GM21447 (cell line): ENCODE results near the gene ZFP92.
A peak's percentile ranks its signal among the peaks of the same experiment; 100 is the strongest.

Experiments
- ATAC-seq: cut with Tn5 transposase; IDR thresholded peaks from one replicate; pipeline ENCODE4 v1.9.1; 2021; ENCODE audit not compliant: unreplicated experiment

The ZFP92 gene, protein sequence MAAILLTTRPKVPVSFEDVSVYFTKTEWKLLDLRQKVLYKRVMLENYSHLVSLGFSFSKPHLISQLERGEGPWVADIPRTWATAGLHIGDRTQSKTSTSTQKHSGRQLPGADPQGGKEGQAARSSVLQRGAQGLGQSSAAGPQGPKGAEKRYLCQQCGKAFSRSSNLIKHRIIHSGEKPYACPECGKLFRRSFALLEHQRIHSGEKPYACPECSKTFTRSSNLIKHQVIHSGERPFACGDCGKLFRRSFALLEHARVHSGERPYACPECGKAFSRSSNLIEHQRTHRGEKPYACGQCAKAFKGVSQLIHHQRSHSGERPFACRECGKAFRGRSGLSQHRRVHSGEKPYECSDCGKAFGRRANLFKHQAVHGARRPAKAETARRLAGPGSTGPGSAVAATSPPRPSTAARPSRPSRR

DNA sequence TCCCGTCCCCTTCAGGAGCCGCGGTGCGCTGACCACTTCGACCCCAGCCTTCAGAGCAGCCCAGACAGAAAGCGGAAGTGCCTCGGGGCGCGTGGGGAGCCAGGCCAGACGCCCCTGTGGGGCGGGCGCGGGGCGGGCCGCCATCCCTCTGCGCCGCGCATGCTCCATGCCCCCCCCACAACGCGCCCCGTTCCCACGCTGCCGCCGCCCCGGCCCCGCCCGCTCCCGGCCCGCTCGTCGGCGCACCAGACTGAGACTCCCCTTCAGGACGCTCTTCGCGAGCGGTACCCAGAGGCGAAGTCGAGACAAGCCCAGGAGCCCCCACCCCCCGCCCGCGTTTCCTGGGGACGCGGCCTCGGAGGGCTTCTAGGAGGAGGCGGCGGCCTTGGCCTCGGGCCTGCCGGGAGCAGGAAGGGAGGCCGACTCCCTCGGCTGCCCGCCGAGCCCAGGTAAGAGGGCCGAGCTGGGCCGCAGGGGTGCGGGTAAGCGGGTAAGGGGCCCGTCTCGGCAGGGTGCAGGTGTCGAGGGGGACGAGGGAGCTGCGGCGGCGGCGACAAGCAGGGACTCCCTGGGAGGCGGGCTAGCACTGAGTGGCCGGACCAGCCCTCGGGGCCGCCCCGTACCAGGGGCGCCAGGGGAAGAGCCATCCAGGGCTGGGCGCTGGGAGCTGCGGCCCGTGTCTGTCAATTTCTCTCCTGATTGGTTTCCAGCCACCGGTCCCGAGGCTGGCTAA, at the start of gene ZFP92:
Gene ZFP92, plus strand, starts transcription at position 218 of the 733 bp plus-strand sequence. CDS start 6,851 bp downstream, outside the sequence.
- peak; percentile 67 for ATAC-seq

DNA sequence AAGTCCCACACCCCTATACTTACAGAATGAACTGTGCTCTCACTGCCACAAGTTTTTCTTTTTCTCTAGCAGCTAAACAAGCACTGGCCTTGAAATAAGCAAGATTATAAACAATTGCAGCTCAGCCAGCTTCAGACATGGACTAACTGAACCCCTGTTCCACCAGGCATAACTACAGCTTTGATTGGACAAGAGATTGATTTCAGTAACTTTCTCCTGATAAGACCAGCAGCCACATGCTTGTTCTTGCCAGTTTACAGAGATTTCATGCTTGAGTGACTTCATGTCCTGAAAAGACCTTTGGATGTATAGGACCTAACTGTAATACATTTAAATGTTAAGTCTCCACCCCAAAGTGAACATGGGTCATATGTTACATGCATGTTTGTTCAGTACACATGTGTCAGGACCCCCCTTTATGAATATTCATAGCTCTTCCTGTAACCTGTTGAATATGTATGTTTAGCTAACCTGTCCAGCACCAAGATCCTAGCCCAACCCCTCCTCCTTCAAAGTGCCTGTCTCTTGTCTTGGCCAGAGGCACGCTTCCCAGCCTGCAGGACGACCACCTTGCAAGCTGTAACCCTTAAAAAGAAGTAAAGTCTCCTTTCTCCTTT, 49.4 kb upstream of the ZFP92 start:
- ATAC-seq = no peak

DNA sequence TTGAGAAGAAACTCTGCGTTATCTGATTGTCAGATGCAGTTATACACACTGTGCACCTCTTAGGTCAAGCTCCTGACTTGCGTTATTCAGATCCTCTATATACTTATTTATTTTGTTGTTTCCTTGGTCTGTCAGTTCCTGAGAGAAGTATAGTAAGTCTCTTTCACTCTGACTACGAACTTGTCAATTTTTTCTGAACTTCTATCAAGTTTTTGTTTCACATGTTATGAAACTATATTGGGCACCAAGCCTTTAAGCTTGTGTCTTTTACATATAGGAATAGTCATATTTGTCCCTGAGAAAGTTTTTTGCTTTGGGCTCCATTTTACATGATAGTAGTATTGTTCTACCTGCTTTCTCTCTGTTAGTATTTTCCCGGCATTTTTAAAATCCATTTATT, 45.6 kb upstream of the ZFP92 start:
- ATAC-seq = no peak

- no peak for ATAC-seq
Measured at GRCh38 chrX:153366119-153366518, 45.2 kb upstream of the ZFP92 start.

- ATAC-seq = no peak
Measured at GRCh38 chrX:153366878-153367538, 44.3 kb upstream of the ZFP92 start.

- no peak for ATAC-seq
Measured at GRCh38 chrX:153370293-153371055, 40.8 kb upstream of the ZFP92 start.

DNA sequence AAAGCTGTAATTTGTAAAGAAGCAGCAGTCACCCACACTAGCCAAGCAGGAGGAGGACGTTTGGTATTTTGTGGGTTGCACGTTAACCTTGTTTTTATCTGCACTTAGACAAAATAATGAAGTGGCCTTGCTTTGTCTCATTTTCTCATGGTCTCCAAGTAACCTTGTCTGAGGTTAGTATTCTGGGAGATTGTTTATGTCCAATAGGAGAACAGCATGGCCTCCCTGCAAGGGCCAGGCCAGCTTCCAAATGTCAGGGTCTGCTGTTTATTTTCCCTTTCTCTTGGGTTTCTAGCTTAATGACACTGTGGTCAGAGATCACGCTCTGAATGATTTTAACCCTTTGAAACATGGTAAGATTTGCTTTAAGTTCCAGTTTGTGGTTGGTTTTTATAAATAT, 40.0 kb upstream of the ZFP92 start:
- ATAC-seq = no peak

- no peak for ATAC-seq
Measured at GRCh38 chrX:153372949-153373348, 38.3 kb upstream of the ZFP92 start.

GRCh38 chrX:153374426-153374825, 36.8 kb upstream of the ZFP92 start:
- no peak for ATAC-seq

- ATAC-seq = no peak
Measured at GRCh38 chrX:153375571-153375970, 35.7 kb upstream of the ZFP92 start.

GRCh38 chrX:153377727-153378126, 33.5 kb upstream of the ZFP92 start:
- no peak for ATAC-seq

GRCh38 chrX:153378607-153379006, 32.7 kb upstream of the ZFP92 start:
- ATAC-seq = no peak

DNA sequence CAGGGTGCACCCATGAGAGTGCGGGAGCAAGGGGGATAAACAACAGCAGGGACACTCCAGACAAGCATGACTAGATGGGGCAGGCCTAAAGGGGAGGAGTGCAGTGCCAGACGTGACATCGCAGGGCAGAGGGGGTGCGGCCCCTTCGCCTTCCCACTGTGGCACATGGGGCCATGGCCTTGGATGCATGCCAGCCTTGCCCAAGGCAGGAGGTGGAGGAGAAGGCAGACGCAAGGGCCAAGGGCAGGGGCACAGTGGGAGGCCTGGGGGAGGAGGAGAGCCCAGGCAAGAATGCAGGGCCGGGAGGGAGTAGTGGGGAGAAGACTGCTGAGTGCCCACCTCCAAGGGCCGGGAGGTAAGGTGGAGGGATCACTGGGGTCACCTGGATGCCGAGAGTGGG, 31.8 kb upstream of the ZFP92 start:
- no peak for ATAC-seq

DNA sequence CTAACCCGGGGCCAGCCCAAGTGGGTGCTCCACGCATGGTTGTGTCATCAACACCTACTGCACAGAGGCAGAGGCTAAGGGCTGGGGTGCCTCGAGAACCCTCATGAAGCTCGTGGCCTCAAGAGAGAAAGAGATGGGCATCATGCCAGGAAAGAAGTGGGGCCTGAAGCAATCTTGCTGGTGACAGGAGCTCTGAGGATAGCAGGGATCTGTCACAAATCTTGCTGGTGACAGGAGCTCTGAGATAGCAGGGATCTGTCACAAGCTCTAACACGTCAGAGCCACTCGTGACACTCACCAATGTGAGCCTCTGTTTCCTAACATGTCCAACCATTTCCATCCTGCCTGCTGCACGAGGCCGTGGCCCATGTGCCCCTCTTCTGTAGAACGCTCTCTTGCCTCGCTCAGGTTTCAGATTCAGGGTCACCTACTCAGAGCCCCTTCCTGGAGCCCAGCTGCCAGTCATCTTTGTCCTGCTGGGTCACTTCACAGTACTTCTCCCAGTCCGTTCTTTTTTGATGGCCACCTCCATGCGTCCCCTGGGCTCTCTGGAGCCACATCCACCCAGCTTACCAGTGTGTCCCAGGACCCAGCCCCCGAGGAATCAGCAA, 31.2 kb upstream of the ZFP92 start:
- ATAC-seq = no peak

GRCh38 chrX:153380691-153381090, 30.6 kb upstream of the ZFP92 start:
- ATAC-seq = no peak

- ATAC-seq = no peak
Measured at GRCh38 chrX:153381684-153382532, 29.4 kb upstream of the ZFP92 start.

- no peak for ATAC-seq
Measured at GRCh38 chrX:153382563-153383482, 28.4 kb upstream of the ZFP92 start.

GRCh38 chrX:153384390-153384789, 26.9 kb upstream of the ZFP92 start:
- ATAC-seq = no peak
